ENCODE results near the gene RHOT1.
"Not testable (repeated sequence)": the region's sequence is repeated elsewhere in the genome, so short reads cannot be mapped to it uniquely, and the experiment has no call there.

The RHOT1 gene

DNA sequence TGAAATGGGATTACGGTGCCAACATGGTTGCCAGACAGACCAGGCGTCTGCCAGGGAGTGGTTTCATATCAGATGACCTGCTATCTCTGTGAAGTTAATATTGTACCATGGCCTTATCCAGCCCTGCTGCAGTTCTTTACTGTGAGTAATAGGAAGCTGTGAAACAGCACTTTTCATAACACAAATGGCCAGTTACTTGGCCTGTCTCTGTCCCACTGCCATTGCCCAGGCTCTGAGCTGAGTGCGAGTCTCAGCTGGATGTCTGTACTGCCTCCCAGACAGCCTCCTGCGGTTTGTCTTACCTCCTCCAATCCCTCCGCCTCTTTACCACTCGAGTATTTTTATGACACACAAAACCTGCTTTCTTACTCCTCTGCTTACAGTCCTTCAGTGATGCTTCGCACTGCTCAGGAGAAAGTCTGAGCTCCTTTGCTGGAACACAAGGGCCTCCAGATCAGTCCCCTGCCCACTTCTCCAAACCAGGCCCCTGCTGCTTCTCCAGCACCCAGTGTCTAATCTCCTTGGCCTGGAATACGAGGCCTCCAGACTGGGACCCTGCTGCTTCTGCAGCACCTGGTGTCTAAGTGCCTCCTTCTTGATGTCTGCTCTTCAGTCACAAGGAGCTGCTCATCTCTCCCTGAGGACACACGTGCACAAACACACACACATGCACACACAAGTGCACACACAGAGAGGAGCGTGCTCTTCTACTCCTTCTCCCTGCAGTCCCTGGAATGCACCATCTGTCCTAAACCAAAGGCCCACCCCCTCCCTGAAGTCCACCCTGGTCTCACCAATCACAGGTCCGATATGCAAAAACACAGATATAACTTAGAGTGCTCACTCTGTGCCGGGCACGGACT, 17.1 kb upstream of the RHOT1 start:
- no peak for DNase-seq

DNA sequence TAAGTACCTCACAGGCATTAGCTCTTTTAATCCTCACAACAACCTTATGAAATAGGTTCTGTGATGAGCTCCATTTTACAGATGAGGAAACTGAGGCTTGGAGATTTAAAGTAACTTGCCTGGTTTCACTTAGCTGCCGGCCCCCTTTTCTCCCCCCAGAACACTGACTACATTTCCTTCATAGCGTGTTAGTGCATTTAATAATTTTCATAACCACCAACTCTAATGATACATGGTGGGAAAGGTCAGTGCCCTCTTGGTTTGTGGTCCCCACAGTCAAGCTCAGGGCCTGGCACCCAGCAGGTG, 16.5 kb upstream of the RHOT1 start:
- DNase-seq, result no peak

DNA sequence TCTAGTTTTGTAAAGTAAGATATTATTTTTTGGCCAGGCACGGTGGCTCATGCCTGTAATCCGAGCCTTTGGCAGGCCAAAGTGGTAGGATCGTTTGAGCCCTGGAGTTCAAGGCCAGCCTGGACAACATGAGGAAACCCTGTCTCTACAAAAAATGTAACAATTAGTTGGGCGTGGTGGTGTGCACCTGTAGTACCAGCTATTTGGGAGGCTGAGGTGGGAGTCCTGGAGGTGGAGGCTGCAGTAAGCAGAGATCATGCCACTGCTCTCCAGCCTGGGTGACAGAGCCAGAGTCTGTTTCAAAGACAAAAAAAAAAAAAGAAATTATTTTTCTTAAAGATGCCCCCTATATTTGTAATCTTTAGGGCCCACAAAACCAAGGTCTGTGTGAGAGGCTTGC, 16.0 kb upstream of the RHOT1 start:
- no peak for DNase-seq

DNA sequence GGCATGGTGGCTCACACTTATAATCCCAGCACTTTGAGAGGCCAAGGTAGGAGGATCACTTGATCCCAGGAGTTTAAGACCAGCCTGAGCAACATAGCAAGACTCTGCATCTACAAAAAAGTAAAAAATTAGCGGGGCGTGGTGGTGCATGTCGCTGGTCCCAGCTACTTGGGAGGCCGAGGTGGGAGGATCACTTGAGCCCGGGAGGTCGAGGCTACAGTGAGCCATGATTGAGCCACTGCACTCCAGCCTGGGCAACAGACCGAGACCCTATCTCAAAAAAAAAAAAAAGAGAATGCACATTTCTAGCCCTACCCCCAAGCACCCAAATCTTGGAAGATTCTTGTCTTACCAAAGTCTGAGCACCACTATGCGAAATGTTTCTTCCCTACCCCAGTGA, 15.6 kb upstream of the RHOT1 start:
- no peak for DNase-seq

DNA sequence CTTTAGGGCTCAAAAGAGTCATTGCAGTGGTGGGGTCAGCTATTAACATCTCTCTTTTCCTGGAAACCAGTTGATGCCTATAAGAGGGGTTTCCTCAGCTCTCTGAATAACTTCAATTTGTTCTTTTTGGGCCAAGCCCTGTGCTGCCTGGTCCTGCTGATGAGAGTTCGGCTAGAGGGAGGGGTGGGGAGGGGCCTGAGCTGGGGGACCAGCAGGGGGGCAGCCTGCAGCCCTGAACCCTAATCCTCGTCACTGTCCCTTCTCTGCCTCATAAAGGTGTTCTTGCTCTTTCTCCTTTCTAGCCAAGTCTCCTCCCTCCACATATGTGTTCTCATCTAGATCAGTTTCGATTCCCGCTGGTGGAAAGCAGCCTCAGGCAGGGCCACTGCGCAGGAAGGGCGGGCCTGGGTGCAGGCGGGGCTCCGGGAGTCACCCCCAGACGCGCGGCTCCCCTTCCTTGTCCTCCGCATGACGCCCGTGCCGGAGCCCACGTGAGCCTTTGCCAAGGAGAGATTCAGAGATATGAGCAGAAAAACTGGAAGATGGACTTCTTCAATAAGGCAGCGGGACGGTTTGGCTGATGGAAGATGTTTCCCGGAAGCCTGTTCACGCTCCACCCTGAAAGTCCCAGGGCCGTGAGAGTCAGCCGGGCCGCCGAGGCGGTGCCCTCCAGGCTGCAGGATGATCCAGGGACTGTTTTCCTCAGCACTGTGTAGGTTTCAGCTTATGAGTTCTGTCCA, 15.0 kb upstream of the RHOT1 start:
- DNase-seq, result peak; percentile 74

DNA sequence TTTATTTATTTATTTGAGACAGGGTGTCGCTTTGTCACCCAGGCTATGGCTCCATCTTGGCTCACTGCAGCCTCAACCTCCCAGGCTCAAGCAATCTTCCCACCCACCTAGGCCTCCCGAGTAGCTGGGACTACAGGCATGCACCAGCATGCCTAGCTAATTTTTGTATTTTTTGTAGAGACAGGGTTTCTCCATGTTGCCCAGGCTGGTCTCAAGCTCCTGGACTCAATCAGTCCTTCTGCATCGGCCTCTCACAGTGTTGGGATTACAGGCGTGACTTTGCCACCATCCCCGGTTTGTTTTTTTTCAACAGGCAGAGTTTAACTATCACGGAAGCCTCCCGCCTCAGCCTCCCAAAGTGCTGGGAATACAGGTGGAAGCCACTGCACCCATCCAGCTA, 13.8 kb upstream of the RHOT1 start:
- DNase-seq, result not testable (repeated sequence)

DNA sequence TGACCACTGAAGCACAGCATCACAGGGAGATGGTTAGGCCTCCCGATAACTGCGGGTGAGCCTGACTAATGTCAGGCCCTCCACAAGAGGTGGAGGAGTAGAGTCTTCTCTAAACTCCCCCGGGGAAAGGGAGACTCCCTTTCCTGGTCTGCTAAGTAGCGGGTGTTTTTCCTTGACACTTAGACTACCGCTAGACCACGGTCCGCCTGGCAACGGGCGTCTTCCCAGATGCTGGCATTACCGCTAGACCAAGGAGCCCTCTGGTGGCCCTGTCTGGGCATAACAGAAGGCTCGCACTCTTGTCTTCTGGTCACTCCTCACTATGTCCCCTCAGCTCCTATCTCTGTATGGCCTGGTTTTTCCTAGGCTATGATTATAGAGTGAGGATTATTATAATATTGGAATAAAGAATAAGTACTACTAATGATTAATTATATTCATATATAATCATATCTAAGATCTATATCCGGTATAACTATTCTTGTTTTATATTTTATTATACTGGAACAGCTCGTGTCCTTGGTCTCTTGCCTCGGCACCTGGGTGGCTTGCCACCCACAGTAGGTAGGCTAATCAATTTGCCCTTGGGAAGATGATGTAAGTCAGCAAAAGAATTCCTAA, 6.7 kb upstream of the RHOT1 start:
- DNase-seq, result peak; percentile 25

DNA sequence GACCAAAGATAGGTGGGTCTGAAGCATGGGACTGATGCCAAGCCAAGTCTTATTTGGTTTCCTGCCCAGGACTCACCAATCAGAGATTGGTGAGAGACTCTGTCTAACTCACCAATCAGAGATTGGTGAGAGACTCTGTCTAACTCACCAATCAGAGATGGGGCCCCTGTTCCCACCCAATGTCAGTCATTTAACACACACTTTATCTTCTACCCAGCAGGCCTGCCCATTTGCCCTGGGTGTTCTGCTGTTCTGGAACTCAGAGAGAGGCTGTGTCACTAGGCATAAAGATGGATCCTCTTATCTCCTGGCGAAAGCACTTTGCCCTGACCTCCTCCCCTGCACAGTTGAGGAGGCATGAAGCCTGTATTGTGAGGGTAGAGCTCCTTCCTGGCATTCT, 5.4 kb upstream of the RHOT1 start:
- DNase-seq, result no peak

DNA sequence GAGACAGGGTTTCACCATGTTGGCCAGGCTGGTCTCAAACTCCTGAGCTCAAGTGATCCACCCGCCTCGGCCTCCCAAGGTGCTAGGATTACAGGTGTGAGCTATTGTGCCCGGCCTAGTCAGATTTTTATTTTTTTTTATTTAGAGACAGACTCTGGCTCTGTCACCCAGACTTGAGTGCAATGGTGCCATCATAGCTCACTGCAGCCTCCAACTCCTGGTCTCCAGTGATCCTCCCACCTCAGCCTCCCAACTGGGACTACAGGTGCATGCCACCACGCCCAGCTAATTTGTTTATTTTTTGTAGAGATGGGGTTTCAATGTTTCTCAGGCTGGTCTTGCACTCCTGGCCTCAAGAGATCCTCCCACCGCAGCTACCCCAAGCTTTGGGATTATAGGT, 2.8 kb upstream of the RHOT1 start:
- not testable (repeated sequence) for DNase-seq

DNA sequence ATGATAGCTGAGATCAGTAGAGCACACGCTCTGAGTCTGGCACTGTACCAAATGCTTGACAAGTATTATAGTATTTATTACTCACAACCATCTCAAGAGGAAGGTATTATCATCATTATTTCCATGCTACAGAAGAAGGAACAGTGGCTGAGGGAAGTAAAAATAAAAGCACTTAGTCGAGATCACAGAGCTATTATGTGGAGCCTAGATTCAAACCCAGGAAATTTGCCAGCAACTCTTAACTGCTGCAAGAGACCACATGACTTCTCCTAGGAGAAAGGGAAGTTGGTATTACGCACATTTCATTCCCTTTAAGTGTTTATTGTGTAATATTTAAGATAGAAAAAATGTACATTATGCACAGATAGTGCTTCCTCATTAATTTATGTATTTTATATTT, 1.0 kb upstream of the RHOT1 start:
- DNase-seq, result no peak

DNA sequence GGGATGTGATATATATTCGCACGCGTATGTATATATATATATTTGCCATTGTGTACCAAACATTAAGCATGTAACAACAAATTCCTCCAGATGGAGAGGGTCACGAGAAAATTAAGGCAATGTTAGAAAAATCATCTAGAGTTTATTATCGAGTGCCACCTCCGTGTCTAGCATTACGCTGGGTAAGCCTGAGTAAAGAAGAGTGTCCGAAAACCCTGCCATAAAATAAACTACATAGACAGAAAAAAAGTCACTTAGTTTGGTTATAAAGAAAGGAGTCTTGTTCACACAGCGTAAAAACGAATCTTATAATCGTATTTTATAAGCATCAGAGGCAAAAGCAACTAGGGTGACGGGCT, 644 bp upstream of the RHOT1 start:
- DNase-seq, result no peak

DNA sequence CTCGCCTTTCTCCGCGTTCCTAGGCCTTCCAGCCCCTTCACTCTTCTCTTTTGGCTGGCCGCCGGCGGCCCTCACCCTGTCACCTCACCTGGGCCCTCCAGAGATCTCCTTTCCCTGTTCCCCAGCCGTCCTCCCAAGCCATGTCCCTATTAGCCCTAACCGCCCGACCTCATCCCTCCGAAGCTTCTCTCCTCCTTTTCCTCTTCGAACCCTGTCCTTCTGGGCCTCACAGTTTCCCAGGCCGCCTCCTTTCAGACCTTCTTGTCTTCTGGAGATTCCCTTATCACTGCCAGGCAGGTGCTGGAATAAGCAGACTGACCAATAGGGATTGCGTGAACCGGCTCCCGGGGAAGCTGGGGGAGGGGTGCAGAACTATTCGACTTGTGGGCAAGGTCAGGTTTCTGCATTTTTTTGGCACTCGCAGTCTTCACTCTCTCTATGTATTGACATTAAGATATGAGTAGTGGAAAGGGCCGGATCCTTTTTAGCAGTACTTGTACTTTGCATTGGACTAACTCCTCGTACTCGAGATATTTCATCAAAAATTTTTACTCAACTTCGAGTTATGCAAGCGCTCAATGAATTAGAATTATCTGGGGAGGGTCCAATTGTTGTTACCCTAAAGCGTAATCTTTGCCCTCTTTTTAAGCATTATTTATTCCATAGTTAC, 690 bp downstream of the RHOT1 start:
- peak; percentile 28 for DNase-seq

DNA sequence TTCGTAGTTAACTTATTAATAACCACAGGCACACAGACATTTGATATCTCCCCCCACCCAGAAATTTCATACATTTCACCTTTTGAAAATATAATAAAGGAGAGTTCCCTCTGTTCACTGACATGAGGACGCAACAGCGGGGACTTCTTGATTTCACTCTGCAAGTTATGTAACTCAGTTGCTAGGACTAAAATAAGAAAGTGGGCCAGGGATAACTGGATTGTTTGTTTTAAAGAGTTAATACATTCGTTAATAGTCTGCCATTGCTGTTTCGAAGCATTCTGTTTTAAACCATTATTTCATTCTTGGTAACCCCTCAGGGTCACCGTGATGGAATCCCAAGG, 1.2 kb downstream of the RHOT1 start:
- no peak for DNase-seq

DNA sequence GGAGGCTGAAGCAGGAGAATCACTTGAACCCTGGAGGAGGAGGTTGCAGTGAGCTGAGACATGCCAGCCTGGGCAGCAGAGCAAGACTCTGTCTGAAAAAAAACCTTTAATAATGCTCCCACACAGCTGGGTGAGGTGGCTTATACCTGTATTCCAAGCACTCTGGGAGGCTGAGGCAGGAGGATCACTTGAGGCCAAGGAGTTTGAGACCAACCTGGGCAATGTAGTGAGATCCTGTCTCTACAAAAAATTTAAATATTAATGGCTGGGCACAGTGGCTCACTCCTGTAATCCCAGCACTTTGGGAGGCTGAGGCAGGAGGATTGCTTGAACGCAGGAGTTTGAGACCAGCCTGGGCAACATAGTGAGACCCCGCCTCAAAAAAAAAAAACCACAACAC, 2.1 kb downstream of the RHOT1 start:
- DNase-seq, result not testable (repeated sequence)

DNA sequence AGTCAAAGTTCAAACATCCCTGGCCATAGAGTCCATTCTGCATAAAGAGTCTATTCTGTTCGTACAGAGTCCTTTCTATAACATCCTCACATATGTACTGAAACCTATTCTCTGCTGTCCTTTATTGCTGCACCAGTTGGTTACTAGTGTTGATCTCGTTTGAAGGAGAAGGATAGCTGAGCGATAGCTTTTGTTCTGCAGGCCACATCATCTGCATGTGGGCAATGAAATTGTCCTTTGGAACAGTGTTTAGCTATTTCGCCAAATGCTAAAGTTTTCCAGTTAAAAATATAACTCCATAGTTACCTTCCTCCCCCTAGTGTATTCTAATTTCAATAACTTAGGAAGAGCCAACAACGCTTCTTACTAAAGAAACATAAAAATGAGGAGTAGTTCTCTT, 6.0 kb downstream of the RHOT1 start:
- no peak for DNase-seq

DNA sequence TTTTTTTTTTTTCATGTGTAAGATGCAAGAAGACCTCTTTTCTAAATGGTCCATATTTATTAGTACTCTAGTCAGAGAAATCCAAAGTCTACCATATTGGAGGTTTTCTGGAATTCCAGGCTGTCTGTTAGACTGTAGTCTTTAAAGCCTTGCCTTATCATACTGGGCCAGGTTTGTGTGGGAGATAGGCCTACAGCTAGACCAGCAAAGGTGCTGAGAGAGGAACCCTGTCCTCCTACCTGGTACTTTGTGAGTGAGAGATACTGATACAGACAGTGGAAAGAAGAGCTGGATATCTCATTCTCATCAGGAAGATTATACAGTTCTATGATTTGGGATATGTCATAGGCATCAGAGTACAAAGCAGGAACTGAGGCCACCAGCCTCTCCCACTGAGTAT, 8.1 kb downstream of the RHOT1 start:
- no peak for DNase-seq

DNA sequence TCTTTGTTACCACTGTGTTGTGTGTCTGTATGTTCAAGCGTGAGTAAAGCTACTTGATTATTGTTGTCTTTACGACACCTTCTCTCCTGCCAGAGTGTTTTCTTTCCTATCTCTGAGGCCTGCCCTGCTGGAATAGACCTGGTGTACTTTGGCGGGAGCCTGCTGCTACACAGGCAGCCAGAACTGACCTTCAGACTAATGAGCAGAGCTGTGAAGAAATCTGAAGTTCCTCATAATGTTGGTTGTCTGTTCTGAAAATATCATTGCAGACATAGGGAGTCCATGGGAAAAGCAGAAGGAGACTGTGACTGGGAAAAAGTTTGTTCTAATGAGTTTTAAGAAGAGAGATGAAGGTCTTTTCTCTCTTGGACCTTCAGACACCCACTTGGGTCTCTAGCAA, 9.8 kb downstream of the RHOT1 start:
- no peak for DNase-seq

DNA sequence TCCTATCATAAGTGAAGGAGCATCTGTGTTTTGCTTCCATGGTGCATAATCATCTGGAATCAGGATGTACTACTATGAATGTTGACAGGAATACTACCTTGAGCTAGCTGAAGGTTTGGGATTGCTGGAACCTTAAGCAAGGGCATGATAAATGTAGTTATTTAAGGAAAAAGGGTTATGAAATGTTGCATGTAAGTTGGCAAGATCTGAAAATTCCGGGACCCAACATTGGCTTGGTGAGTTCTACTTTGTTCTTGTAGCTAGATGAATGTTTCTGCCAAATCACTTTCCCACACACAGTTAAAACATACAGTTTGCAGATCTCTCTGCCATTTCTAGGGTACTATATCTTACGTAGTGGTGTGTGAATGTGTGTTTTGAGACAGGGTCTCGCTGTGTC, 13.6 kb downstream of the RHOT1 start:
- no peak for DNase-seq

DNA sequence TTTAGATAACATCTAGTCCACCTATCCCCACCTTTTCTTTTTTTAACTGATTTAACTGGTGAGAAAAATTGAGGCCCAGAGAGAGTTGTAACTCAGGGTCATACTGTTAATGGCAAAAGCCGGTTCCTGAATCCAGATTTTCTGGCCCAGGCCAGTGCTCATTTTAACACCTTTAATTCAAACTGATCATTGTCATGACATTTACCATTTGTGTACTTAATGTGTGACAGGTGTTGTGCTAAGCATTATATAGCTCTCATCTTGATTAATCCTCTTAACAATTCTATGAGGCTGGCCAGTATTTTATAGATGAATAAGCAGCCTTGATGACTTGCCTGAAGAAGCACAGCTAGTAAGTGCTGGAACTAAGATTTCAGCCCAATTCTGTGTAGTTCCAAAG, 14.4 kb downstream of the RHOT1 start:
- no peak for DNase-seq

DNA sequence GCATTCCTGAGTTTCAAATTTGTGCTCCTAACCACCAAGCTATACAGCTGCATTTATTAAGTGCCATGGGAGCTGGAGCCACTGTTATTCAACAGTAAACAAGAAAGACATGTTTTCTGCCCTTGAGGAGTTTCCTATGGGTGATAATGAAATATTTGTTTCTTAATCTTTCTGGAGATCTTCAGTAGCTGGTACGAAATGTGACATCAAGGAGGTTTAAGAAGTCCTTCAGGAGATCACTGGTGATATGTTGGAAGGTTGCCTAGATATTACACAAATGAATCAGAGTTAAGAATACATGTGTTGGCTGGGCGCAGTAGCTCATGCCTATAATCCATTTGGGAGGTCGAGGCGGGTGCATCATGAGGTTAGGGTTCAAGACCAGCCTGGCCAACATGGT, 14.9 kb downstream of the RHOT1 start:
- no peak for DNase-seq

DNA sequence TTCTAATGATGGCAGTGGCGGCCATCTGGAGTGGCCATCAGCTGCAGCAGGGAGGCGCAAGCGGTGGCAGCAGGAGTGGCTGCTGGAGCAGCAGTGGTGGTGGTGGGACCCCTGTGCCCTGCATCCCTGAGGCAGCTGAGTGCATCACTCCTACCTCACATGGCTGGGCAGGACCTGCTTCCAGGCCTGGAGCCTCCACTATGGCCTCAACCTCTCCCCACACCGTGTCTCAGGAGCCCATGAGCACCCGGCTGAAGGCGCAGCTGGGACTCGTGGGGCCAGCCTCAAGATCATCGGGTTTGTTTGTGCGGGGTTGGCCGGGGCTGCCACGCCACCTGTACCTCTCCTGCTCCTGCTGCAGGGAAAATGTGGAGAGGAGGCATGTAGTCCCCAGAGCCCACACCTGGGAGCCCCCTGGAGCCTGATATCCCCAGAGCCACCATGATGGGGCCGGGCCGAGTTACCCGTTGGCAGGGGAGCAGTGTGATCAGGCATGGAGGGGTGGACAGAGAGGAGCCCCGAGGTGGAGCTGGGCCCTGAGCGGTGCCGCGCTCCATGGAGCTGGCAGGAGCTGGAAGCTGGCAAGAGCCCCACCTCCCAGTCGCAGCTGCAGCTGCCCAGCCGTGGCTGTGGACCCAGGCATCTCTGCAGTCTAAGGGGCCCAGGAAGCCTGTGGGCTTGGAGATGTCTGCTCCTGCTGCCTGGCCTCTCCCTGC, 16.7 kb downstream of the RHOT1 start:
- DNase-seq, result no peak

DNA sequence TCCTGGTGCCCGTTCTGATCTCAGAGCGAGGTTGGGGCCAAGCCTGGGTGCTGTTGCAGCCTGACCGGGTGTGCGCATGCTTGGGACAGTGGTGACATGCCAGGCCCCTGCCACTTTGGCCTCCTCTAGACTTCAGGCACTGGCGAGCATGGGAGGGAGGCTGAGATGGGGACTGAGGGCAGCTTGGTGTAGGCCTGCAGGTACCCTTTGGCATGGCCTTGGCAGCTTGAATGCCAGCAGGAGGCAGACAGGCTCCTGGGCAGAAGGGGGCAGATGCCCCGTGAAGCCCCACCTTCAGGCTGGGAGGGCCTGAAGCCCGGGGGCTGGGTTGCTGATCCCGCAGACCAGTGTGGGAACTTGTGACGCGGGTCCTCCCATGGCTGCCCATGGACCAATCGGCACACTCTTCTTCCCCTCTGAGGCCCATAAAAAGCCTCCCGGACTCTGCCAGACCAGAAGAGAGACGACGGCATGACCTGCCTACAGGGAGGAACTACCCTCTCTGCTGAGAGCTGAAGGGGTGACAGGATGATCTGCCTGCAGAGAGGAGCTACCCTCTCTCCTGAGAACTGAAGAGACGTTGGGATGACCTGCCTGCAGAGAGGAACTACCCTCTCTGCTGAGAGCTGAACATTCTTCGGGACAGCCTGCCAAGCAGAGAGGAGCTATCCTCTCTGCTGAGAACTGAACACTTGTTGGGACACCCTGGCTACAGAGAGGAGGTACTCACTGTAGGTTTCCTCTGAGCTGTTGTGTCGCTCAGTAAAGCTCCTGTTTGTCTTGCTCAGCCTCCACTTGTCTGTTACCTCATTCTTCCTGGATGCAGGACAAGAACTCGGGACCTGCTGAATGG, 17.5 kb downstream of the RHOT1 start:
- no peak for DNase-seq

Measured in stimulated activated CD4-positive, alpha-beta T cell treated with anti-CD3 and anti-CD28 coated beads, Interleukin-4, amount 100 ng/mL, for 1 hour (primary cell).